Fibroblast of lung (primary cell): ENCODE results near the gene BTBD16.

Experiments
- EZH2 ChIP-seq: IDR thresholded peaks from 2 replicates; pipeline ENCODE4 v1.5.1; 2012; ENCODE audit warnings: low read length, control low read depth, mild to moderate bottlenecking; ENCODE audit errors: missing control alignments
- TF ChIP-seq, protein P1 (sequence below), 2 donors: IDR thresholded peaks in 1 of 2; conservative IDR thresholded peaks in 1 of 2; 1 replicate in 1 of 2; 2 replicates in 1 of 2; pipeline ENCODE4 v1.5.1; 2011 to 2012; ENCODE audit warnings: low read length in 2 of 2, control low read depth in 1 of 2, inconsistent platforms in 1 of 2, low read depth in 1 of 2, mild to moderate bottlenecking in 1 of 2

DNA sequence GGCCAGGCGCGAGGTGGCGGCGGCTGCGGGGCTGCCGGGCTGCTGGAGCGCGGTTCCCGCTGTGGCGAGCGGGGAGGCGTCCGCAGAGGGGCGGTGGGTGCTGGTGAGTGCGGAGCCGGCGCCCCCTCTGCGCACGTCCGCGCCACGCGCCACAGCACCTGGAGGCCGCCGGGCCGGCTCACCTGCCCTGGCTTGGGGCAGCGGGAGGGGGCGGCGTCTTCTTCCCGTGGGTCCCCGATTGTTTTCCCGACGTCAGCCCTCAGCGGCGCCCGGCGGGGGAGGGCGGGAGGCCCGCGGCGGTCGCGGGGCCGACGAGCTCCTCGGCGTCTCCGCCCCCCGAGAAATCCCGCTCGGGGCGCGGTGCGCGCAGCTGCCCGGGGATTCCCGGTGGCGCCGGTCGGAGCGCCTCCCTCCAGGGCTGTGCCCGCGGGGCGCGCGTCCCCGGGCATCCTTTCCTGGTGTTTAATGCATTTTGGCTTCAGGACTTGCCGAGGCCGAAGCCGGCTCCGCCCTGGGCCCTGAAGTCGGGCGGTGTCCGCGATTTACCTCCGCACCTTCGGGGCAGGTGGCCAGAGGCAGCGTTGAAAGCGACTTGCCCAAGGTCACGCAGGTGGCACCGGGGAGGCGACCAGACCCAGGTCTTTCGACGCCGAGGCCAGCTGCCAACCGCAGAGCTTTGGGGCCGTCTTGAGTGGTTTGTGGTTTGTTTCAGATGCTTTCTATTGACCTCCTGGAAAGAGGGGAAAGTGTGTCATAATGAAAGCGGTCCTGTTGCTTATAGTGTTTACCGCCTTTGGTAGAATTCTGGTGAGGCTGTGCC is 104.0 kb downstream of the BTBD16 start:
- TF ChIP-seq EZH2: no peak
- TF ChIP-seq, protein P1, sequence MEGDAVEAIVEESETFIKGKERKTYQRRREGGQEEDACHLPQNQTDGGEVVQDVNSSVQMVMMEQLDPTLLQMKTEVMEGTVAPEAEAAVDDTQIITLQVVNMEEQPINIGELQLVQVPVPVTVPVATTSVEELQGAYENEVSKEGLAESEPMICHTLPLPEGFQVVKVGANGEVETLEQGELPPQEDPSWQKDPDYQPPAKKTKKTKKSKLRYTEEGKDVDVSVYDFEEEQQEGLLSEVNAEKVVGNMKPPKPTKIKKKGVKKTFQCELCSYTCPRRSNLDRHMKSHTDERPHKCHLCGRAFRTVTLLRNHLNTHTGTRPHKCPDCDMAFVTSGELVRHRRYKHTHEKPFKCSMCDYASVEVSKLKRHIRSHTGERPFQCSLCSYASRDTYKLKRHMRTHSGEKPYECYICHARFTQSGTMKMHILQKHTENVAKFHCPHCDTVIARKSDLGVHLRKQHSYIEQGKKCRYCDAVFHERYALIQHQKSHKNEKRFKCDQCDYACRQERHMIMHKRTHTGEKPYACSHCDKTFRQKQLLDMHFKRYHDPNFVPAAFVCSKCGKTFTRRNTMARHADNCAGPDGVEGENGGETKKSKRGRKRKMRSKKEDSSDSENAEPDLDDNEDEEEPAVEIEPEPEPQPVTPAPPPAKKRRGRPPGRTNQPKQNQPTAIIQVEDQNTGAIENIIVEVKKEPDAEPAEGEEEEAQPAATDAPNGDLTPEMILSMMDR (conservative IDR thresholded peaks at IDR 0.05 in 1 of 2, IDR thresholded peaks at IDR 0.05 in 1 of 2; ENCODE audit: low read depth in 1 of 2, low read length in 2 of 2): no peak
